Fibroblast of pulmonary artery (primary cell): ENCODE data around the gene GSPT2.
A peak's percentile ranks its signal among the peaks of the same experiment; 100 is the strongest.
"Not testable (repeated sequence)": the region's sequence is repeated elsewhere in the genome, so short reads cannot be mapped to it uniquely, and the experiment has no call there.

Source experiments
- DNase-seq: peaks from one replicate; pipeline ENCODE4 v3.0.0-alpha.2; 2010; ENCODE audit warnings: low read depth
- H3K4me3 ChIP-seq: replicated peaks from 2 replicates; pipeline ENCODE4 v1.5.1; 2011; ENCODE audit warnings: low read depth, mild to moderate bottlenecking, control low read depth, low read length, moderate library complexity
- TF ChIP-seq, protein P1 (sequence below): IDR thresholded peaks from 2 replicates; pipeline ENCODE4 v1.5.1; 2011; ENCODE audit warnings: mild to moderate bottlenecking, control low read depth, low read length, inconsistent platforms; ENCODE audit errors: missing control alignments

GSPT2 gene

DNA sequence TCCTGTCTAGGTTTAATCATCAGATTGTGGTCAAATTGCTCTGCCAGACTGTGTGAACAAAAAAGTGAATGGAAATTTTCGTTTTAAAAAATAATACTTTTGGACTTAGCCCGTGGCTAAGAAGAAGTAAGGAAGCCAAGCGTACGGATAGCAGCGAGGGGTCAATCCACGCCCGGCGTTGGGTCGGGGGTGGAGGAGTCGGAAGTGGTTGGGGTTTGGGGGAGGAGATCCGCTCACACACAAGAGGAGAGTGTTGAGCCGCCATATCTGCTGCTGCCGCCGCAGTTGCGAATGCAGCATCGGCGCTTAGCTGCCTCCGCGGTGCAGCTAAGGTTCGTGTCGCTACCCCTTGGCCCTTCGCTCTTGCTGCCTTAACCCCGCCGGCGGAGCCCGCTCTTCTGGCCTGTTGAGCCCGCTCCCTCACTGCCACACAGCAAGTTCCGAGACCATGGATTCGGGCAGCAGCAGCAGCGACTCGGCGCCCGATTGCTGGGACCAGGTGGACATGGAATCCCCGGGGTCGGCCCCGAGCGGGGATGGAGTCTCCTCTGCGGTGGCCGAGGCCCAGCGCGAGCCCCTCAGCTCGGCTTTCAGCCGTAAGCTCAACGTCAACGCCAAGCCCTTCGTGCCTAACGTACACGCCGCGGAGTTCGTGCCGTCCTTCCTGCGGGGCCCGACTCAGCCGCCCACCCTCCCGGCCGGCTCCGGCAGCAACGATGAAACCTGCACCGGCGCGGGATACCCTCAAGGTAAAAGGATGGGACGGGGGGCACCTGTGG, at the start of gene GSPT2:
GSPT2 (plus strand) TSS at position 264 of the 779 bp plus-strand sequence; CDS start at position 449, 185 bp downstream.
- H3K4me3 ChIP-seq: peak within 1 kb of the TSS; percentile 74

GRCh38 chrX:51694254-51694653, 49.0 kb upstream of the GSPT2 start:
- TF ChIP-seq, protein P1, sequence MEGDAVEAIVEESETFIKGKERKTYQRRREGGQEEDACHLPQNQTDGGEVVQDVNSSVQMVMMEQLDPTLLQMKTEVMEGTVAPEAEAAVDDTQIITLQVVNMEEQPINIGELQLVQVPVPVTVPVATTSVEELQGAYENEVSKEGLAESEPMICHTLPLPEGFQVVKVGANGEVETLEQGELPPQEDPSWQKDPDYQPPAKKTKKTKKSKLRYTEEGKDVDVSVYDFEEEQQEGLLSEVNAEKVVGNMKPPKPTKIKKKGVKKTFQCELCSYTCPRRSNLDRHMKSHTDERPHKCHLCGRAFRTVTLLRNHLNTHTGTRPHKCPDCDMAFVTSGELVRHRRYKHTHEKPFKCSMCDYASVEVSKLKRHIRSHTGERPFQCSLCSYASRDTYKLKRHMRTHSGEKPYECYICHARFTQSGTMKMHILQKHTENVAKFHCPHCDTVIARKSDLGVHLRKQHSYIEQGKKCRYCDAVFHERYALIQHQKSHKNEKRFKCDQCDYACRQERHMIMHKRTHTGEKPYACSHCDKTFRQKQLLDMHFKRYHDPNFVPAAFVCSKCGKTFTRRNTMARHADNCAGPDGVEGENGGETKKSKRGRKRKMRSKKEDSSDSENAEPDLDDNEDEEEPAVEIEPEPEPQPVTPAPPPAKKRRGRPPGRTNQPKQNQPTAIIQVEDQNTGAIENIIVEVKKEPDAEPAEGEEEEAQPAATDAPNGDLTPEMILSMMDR: no peak
- no peak for DNase-seq
- H3K4me3 ChIP-seq: no peak overlapping the region

More for the DNA sequence above, at the start of gene GSPT2:
- TF ChIP-seq, protein P1: no peak
- DNase-seq: peak; percentile 78

DNA sequence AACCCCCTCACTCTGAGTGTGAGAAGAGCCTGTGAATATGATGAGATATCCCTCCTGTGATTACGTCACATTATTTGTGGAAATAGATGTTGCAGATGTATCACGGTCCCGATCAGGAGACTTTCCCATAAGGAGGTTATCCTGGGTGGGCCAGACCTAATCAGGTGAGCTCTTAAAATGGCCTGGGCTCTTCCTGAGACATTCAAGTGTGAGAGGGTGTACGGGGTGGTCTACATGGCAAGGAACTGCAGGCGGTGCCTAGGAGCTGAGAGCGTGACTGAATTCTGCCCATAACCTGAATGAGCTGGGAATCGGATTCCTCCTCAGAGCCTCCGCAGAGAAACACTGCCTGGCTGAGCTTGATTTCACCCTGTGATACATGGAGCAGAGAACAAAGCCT, 45.8 kb upstream of the GSPT2 start:
- no peak for DNase-seq
- TF ChIP-seq, protein P1: no peak
- H3K4me3 ChIP-seq: no peak overlapping the region

DNA sequence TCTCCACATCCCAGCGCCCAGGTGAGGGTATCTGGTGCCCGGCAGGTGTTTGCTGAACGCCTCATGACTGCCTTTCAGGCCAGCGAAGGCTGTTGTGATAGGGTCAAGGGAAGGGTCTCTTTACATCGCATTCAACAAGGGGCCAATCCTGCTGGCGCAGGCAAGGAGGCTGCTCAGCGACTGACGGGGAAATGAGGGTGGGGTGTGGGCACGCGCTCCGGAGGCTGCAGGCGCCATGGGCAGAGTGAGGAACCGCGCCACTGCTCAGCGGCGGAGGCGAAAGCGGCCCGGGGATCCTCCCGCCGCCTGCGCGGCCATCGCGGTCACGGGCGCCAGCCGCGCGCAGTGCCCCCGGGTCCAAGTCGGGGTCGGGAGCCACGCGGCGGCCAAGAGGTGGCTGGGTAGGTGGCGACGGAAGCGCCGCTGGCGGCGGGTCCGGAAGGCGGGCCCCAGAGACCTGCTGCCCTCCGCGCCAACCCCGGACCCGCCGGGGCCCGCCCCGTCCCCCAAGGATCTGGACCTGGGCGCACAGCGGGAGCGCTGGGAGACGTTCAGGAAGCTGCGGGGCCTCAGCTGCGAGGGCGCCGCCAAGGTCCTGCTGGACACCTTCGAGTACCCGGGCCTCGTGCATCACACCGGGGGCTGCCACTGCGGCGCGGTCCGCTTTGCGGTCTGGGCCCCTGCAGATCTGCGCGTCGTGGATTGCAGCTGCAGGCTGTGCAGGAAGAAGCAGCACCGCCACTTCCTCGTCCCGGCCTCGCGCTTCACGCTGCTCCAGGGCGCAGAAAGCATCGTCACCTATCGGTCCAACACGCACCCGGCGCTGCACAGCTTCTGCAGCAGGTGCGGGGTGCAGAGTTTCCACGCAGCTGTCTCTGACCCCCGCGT, 32.7 kb upstream of the GSPT2 start, which contains the start of gene CENPVL1:
CENPVL1 (plus strand) TSS at position 236 of the 888 bp plus-strand sequence; CDS start at position 236, 0 bp downstream.
- H3K4me3 ChIP-seq, DNase-seq: not testable (repeated sequence)

GRCh38 chrX:51712943-51713647, 30.1 kb upstream of the GSPT2 start:
- not testable (repeated sequence) for DNase-seq, H3K4me3 ChIP-seq

DNA sequence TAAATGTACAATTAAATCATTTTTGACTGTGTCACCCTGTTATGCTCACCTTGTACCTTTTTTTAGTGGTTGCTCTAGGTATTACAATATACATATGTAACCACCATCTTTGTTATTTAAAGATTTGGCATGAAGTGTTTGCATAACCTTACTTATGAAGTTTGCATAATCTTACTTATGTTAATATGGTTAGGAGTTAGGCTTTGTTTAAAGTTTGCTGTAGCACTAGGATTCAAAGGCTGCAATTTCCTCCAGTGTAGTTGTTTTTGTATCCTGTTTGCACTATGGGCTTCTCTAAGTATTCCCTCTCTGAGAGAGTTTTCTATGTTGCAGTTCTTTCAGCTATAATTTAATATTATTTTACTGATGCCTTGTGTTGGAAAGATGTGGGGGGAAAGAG, 15.0 kb upstream of the GSPT2 start:
- no peak for DNase-seq
- TF ChIP-seq, protein P1: no peak
- no peak overlapping the region for H3K4me3 ChIP-seq

DNA sequence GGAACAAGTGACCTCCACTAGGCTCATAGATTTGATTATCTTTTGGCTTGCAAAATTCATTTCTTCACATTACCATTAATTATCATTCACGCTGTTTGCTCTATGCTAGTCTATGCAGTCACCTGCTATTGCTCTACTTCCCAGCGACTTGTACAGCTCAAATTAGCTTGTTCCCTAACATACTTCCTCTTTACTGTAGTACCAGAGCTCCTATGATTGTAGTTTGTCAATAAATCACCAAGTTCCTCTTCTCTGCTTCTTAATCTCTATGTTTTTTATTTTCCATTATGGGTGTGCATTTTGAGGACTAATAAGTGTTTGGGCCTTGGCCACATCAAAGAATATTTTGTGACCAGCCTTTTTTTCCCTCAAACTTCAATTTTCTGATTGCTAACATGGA, 6.2 kb upstream of the GSPT2 start:
- no peak for DNase-seq
- no peak overlapping the region for H3K4me3 ChIP-seq
- TF ChIP-seq, protein P1: no peak
